ENCODE results near the gene TRIM72. TPM values are rescaled to one million over a fixed set of nuclear protein-coding genes. Genes with fewer than 3 reads are reported as not detected.
A peak's percentile ranks its signal among the peaks of the same experiment; 100 is the strongest.

Gene TRIM72
- total and polyA plus RNA-seq, 2 of the 8 experiments (the other 6 are each of a cell fraction or from before 2014, with no cell fraction given) = 0.57 to 2.1 TPM

- no peak overlapping the region for H3K4ac ChIP-seq (replicated peaks; ENCODE audit: insufficient read length, low read depth, low read length)
- no peak overlapping the region for H2BK15ac ChIP-seq (ENCODE audit: low read length)
- no peak overlapping the region; the same call in 1 of the 2 replicates for H2BK5ac ChIP-seq (ENCODE audit: low read depth, low read length)
- no peak overlapping the region for H2BK12ac ChIP-seq (ENCODE audit: low read depth, low read length)
- CTCF ChIA-PET (ENCODE audit: partially characterized antibody) = interaction anchor here (0.6 to 0.8 kb wide), 2 partner anchors 16 to 131 kb away, joined by 3 to 4 read pairs; no protein-coding TSS in a partner anchor
- H3K9me3 ChIP-seq (ENCODE audit: insufficient read depth in 2 of 2, low read depth in 1 of 2, low read length in 1 of 2) = no peaks in the 10 kb centered on the region
- peaks cover 40 to 79% of the 10 kb centered on the region in 2 experiments for H3K79me2 ChIP-seq (ENCODE audit: control insufficient read depth in 1 of 2, insufficient read depth in 2 of 2, low read length in 2 of 2)
- H3K27ac ChIP-seq (ENCODE audit: low read depth, low read length) = no peak overlapping the region
- no peak overlapping the region for H4K91ac ChIP-seq (replicated peaks; ENCODE audit: insufficient read length, low read length)
- 82% methylated on average over 7 of the region's 7 CpGs; no CpG with 5 or more reads in 1 of the 2 experiments for WGBS, 2 experiments (ENCODE audit: extremely low coverage in 1 of 2, insufficient coverage in 1 of 2, insufficient read length in 1 of 2, insufficient replicate concordance in 2 of 2, low coverage in 1 of 2, low lambda C conversion rate in 2 of 2, missing lambda C conversion rate in 1 of 2)
- no peak for DNase-seq (ENCODE audit: low read depth in 1 of 2, low spot score in 2 of 2)
- no peak overlapping the region for H3K56ac ChIP-seq (replicated peaks; ENCODE audit: insufficient read length, low read depth, low read length)
- FAIRE-seq = no peak
- H2AFZ ChIP-seq (ENCODE audit: low read length) = no peak overlapping the region
- H3K18ac ChIP-seq (ENCODE audit: extremely low read depth, low read length) = no peak overlapping the region
- H4K8ac ChIP-seq (ENCODE audit: extremely low read depth, insufficient read depth, low read length) = no peak overlapping the region
- peak overlapping the region in 2 of 4 experiments; percentile 42 to 54; a peak in 3 of 7 replicates for H3K9ac ChIP-seq (replicated peaks in 1 of 4; ENCODE audit: extremely low read depth in 1 of 4, low read depth in 3 of 4, low read length in 3 of 4)
- no peak overlapping the region for H4K5ac ChIP-seq (ENCODE audit: insufficient read length, low read depth, low read length)
- H3K23ac ChIP-seq (ENCODE audit: insufficient read length) = no peak overlapping the region
- POLR2A ChIA-PET (ENCODE audit: partially characterized antibody) = interaction anchor here (0.8 to 6.9 kb wide), 26 partner anchors 9 to 306 kb away, joined by 3 to 407 read pairs (median 4); partner anchors contain the start of genes KAT8, PRSS8, PYCARD and PYDC1
- H3K27me3 ChIP-seq (replicated peaks in 1 of 4; ENCODE audit: control insufficient read depth in 3 of 4, extremely low read depth in 1 of 4, insufficient read depth in 3 of 4, low read length in 3 of 4) = no peaks in the 10 kb centered on the region
- H3K14ac ChIP-seq (ENCODE audit: insufficient read length) = no peak overlapping the region
- peaks cover 45 to 53% of the 10 kb centered on the region in 2 experiments for H4K20me1 ChIP-seq (replicated peaks in 1 of 2; ENCODE audit: control insufficient read depth in 1 of 2, insufficient read depth in 2 of 2, low read length in 2 of 2)
- peaks cover 14% of the 10 kb centered on the region; the same call in 1 of the 2 replicates for H3K23me2 ChIP-seq (ENCODE audit: low read depth, low read length)
- peaks cover 0 to 7% (median 2%) of the 10 kb centered on the region in 4 experiments; a peak in 5 of 7 replicates for H3K4me1 ChIP-seq (replicated peaks in 1 of 4; ENCODE audit: control insufficient read depth in 3 of 4, insufficient read depth in 4 of 4, low read length in 3 of 4)
- peaks cover 40 to 58% (median 51%) of the 10 kb centered on the region in 4 experiments for H3K36me3 ChIP-seq (ENCODE audit: control insufficient read depth in 2 of 4, insufficient read depth in 4 of 4, low read length in 3 of 4)
- no peak overlapping the region for H2AK5ac ChIP-seq (ENCODE audit: low read depth, low read length)
- no peak for TF ChIP-seq EGR1 (IDR thresholded peaks at IDR 0.05; ENCODE audit: borderline replicate concordance, low read depth, low read length)
- peak; percentile 3; the same call in 1 of the 2 replicates for TF ChIP-seq POLR2AphosphoS5 (IDR thresholded peaks at IDR 0.05; ENCODE audit: low read depth, low read length)
- H3K79me1 ChIP-seq (ENCODE audit: low read depth, low read length) = peaks cover 11% of the 10 kb centered on the region
- no peak overlapping the region for H2BK120ac ChIP-seq (replicated peaks; ENCODE audit: low read depth, low read length)
- no peak overlapping the region for H2BK20ac ChIP-seq (ENCODE audit: low read length)
- H3K4me2 ChIP-seq (ENCODE audit: insufficient read depth in 1 of 2, low read depth in 2 of 2, low read length in 2 of 2) = peak overlapping the region; percentile 92 to 93
- H3K4me3 ChIP-seq (ENCODE audit: extremely low read depth in 1 of 4, insufficient read depth in 2 of 4, low read depth in 3 of 4, low read length in 4 of 4) = peak overlapping the region; percentile 69 to 96 (median 86); a peak in 6 of 8 replicates
Observed at GRCh38 chr16:31182391-31182790, 31.5 kb upstream of the TRIM72 start.

All from H1 (cell line).